NCI-H69 (cell line): ENCODE data around the gene UFC1.
A peak's percentile ranks its signal among the peaks of the same experiment; 100 is the strongest.

Experiments
- DNase-seq: peaks from one replicate; lab custom pipeline; 2025; lab: John Stamatoyannopoulos, UW

The UFC1 gene

GRCh38 chr1:161133220-161133740 is 20.5 kb upstream of the UFC1 start:
- peak; percentile 55 for DNase-seq

DNA sequence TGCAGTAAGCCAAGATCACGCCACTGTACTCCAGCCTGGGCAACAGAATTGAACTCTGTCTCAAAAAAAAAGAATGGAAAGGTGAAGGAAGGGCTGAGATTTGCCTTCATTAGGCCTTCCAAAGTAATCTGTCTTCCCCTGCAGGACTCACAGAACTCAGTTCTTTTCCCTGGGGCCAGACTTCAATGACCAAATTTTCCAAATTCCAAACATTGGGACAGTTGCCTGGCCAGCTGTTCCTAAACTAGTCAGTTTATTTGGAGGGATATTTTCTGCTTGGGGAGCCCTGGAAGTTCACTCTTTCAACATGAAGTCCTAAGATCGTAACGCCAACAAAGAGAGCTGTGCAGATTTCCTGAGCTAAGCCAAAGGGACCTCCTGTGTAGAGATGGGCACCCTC is 15.9 kb upstream of the UFC1 start:
- DNase-seq, result no peak

GRCh38 chr1:161138431-161138830 is 15.3 kb upstream of the UFC1 start:
- no peak for DNase-seq

- peak; percentile 56 for DNase-seq
Measured at GRCh38 chr1:161139766-161140165, 14.0 kb upstream of the UFC1 start.

DNA sequence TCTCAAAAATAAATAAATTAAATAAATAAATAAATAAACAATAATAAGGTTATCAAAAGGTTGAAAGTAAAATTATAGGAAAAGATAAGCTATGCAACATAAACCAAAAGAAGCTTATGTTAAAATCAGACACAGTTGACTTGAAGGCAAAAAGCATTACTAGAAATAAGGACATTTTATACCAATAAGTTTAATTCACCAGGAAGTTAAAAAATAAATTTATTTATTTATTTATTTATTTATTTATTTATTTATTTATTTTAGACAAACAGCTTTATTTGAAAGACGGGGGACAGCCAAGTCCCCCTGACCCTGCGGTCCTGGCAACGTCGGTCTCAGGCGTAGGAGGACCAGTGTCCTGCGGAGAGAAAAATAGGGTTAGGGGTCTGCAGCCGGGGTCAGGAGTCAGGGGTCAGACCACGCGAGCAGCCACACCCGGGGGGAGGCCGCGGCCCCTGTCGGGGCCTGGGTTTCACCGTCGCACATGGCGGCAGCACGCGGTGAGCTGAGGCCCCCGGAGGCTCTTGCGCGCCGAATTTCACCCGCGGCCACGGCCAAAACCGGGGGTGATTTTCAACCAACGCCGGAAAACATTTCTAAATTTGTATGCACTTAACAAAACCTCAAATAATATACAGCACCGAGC is 12.9 kb upstream of the UFC1 start:
- no peak for DNase-seq

- no peak for DNase-seq
Measured at GRCh38 chr1:161145832-161146231, 7.9 kb upstream of the UFC1 start.

- DNase-seq, result peak; percentile 46
Measured at GRCh38 chr1:161153176-161153575, 602 bp upstream of the UFC1 start.

DNA sequence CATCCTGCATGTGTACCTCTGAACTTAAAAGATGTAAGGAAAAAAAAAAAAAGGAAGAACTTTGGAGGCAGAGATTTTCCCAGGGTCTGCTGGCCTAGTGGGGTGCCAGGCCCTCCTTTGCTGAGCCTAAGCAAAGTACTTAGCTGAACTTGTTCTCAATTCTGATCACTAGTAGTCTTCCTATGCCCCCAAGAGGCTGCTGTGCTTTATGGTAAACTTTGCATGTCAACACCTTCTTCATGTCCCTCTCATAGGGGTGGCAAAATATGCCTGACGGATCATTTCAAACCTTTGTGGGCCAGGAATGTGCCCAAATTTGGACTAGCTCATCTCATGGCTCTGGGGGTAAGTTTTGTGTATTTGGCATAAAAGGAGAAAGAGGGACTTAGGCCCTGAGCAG is 4.1 kb downstream of the UFC1 start:
- no peak for DNase-seq

DNA sequence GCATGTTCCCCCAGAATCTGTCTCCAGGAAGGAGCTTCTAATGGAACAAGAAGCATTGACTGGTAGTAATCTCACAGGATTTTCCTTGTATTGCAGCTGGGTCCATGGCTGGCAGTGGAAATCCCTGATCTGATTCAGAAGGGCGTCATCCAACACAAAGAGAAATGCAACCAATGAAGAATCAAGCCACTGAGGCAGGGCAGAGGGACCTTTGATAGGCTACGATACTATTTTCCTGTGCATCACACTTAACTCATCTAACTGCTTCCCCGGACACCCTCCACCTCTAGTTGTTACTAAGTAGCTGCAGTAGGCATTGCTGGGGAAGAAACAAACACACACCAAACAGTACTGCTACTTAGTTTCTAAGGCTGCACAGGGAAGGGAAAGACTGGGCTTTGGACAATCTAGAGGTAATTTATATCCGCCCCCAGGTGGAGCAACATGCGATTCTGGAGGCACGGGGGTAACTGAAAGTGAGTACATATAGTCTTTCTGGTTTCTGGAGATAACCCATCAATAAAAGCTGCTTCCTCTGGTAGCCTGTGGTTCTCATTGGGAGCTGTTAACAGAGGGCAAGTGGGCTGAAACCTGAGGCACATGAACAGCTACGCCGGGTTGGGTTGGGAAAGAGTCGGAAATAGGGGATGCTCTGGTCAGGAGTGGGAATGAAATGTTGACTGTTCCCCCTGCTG is 4.7 kb downstream of the UFC1 start:
- DNase-seq, result no peak

GRCh38 chr1:161159087-161159912 is 5.5 kb downstream of the UFC1 start, which contains the start of gene USP21:
Gene USP21, plus strand, starts transcription at chr1:161159500. Its CDS starts 1,141 bp downstream, at chr1:161160641.
- peak; percentile 97 for DNase-seq

GRCh38 chr1:161159913-161160243 is 6.1 kb downstream of the UFC1 start:
- DNase-seq, result no peak

GRCh38 chr1:161160671-161161145 is 6.9 kb downstream of the UFC1 start:
- DNase-seq, result no peak

DNA sequence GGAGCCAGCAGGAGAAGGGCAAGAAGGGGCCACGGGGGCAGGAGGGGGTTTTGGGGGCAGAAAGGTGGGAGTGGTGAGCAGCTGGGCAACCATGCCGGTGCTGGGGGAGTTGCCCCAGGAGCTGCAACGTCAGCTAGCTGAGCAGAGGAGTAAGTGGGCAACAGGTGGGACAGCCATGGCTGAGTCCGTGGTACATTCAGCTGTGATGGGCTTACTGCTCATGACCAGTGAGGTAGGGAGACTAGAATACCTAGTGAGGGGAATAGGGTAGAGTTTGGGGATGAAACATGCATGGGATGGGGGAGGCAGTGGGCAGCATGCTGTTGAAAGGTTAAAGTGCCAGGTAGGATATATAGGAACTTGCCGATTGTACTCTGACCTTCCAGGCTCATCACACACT is 7.9 kb downstream of the UFC1 start:
- no peak for DNase-seq

DNA sequence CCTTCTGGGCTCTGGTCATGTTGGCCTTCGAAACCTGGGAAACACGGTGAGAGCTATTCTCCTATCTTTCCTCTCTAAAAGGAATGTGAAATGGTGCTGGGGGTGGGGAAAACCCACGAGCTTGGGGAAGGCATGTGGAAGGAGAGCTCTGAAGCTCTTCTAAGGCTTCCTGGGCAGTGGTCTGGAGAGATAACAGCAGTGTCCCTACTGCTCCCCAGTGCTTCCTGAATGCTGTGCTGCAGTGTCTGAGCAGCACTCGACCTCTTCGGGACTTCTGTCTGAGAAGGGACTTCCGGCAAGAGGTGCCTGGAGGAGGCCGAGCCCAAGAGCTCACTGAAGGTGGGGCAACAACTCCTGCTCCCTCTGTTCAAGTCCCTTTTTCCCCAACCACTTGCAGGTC is 8.3 kb downstream of the UFC1 start:
- no peak for DNase-seq

DNA sequence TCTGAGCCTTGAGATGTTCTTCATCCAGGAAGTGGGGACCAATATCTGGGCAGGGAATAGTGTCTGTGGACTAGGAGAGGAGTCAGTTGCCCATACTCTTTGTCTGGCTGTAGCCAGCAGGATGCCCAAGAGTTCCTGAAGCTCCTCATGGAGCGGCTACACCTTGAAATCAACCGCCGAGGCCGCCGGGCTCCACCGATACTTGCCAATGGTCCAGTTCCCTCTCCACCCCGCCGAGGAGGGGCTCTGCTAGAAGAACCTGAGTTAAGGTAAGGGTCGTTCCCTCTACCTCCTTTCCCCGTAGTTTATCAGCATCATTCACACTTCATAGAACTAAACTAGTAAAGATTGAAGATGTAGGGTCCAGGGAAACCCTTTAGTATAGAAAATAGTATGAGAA is 9.0 kb downstream of the UFC1 start:
- DNase-seq, result no peak

DNA sequence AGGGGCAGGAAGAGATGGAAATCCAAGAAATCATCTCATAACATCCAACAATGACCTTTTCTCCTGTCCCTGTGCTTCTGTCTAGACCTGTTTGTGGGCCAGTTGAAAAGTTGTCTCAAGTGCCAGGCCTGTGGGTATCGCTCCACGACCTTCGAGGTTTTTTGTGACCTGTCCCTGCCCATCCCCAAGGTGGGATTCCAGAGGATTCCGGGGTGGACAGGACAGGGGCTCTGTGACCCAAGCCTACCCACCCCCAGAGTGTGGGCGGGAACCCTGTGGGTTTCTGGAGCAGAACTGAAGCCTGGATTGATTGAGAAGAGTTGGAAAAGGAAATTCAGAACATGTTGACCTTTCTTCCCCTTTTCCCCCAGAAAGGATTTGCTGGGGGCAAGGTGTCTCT is 10.0 kb downstream of the UFC1 start:
- DNase-seq, result no peak

DNA sequence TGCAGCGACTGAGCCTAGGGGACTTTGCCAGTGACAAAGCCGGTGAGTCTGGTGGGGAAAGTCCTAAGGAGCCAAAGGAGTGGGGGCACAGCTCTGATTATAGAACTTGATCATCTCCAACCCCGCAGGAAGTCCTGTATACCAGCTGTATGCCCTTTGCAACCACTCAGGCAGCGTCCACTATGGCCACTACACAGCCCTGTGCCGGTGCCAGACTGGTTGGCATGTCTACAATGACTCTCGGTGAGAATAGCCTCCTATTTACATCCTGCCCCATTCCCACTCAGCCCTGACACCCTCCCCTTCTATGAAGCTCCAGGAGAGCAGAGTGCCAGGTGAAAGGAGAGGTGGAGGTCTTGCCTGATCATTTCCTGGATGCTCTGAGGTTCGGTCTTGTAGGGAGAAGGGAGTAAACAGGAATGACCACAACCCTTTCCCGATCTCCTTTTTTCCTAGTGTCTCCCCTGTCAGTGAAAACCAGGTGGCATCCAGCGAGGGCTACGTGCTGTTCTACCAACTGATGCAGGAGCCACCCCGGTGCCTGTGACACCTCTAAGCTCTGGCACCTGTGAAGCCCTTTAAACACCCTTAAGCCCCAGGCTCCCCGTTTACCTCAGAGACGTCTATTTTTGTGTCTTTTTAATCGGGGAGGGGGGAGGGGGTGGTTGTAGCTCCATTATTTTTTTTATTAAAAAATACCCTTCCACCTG is 11.3 kb downstream of the UFC1 start:
- no peak for DNase-seq

GRCh38 chr1:161165742-161166668 is 12.2 kb downstream of the UFC1 start, which contains the start of gene PPOX:
Gene PPOX, plus strand, starts transcription at chr1:161166426. Its CDS starts 422 bp downstream, at chr1:161166848.
- peak; percentile 99 for DNase-seq

- DNase-seq, result peak; percentile 63
Measured at GRCh38 chr1:161166669-161167548, 13.1 kb downstream of the UFC1 start.

DNA sequence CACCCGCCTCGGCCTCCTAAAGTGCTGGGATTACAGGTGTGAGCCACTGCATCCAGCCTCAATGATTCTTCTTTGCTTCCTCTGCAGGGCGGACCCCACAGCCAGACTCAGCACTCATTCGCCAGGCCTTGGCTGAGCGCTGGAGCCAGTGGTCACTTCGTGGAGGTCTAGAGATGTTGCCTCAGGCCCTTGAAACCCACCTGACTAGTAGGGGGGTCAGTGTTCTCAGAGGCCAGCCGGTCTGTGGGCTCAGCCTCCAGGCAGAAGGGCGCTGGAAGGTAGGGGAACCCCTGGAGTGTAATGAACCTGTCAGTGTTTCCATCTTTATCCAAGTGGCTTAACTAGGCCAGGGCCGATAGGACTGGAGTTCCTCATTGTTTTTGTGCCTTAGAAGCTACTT is 15.1 kb downstream of the UFC1 start:
- DNase-seq, result no peak
